OCI-LY7 (cell line): ENCODE measurements around the gene MYO1F.

Experiments
- EZH2phosphoT487 ChIP-seq: fragments of 200-600 bp; sonication (generic); IDR thresholded peaks from 2 replicates; pipeline ENCODE4 v1.6.1; 2018; ENCODE audit warnings: low read depth, borderline replicate concordance, mild to moderate bottlenecking, mixed run types, antibody characterized with exemption, low read length, moderate library complexity, mixed read lengths
- TF ChIP-seq, protein P1 (sequence below): fragments of 200-600 bp; sonication (generic); conservative IDR thresholded peaks from 2 replicates; pipeline ENCODE4 v1.5.1; 2014; ENCODE audit warnings: mild to moderate bottlenecking, antibody characterized with exemption, low read length, moderate library complexity, mixed read lengths

DNA sequence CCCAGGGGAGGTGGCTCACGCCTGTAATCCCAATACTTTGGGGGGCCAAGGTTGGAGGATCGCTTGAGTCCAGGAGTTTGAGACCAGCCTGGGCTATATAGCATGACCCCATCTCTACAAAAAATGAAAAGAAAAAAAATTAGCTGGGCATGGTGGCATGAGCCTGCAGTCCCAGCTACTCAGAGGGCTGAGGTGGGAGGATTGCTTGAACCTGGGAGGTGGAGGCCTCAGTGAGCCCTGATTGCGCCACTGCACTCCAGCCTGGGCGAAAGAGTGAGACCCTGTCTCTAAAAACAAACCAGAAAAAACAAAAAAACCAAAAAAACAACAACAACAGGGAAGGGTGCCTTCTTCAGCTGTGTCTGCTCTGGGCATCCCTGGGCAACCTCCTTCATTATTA, 499 bp upstream of the MYO1F start:
- TF ChIP-seq, protein P1, sequence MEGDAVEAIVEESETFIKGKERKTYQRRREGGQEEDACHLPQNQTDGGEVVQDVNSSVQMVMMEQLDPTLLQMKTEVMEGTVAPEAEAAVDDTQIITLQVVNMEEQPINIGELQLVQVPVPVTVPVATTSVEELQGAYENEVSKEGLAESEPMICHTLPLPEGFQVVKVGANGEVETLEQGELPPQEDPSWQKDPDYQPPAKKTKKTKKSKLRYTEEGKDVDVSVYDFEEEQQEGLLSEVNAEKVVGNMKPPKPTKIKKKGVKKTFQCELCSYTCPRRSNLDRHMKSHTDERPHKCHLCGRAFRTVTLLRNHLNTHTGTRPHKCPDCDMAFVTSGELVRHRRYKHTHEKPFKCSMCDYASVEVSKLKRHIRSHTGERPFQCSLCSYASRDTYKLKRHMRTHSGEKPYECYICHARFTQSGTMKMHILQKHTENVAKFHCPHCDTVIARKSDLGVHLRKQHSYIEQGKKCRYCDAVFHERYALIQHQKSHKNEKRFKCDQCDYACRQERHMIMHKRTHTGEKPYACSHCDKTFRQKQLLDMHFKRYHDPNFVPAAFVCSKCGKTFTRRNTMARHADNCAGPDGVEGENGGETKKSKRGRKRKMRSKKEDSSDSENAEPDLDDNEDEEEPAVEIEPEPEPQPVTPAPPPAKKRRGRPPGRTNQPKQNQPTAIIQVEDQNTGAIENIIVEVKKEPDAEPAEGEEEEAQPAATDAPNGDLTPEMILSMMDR, result no peak
- TF ChIP-seq EZH2phosphoT487, result no peak
